Kidney (tissue), 14 donors: ENCODE measurements around the gene ZNF316. TPM values are rescaled to one million over a fixed set of nuclear protein-coding genes. Genes with fewer than 3 reads are reported as not detected.

Experiments used
- DNase-seq, 5 donors: peaks; one replicate each; pipeline ENCODE4 v3.0.0-alpha.2; 2013 to 2020
- FAIRE-seq: peaks from 2 replicates; lab custom pipeline; 2012; peaks lifted over from hg19 to GRCh38; lab: Jason Lieb, UNC
- H3K27ac ChIP-seq, 2 donors: one replicate each; pipeline ENCODE4 v1.7.0; 2013; ENCODE audit warnings: low read depth in 2 of 2, low read length in 2 of 2, inconsistent platforms in 1 of 2
- H3K27me3 ChIP-seq: one replicate; pipeline ENCODE4 v1.7.1; 2013; ENCODE audit warnings: low read length, inconsistent platforms; ENCODE audit not compliant: control insufficient read depth, insufficient read depth
- H3K36me3 ChIP-seq, 3 donors: one replicate each; pipeline versions ENCODE4 v1.7.0 to v1.7.1; 2013; ENCODE audit warnings: low read length in 3 of 3, control low read depth in 1 of 3, inconsistent platforms in 1 of 3; ENCODE audit not compliant: insufficient read depth in 3 of 3, control insufficient read depth in 2 of 3
- H3K4me1 ChIP-seq, 3 donors: one replicate each; pipeline versions ENCODE4 v1.7.0 to v1.7.1; 2013; ENCODE audit warnings: low read length in 3 of 3, inconsistent platforms in 1 of 3, low read depth in 1 of 3; ENCODE audit not compliant: control insufficient read depth in 2 of 3, insufficient read depth in 2 of 3
- H3K4me3 ChIP-seq, 3 donors: one replicate each; pipeline versions ENCODE4 v1.7.0 to v1.8.1; 2013; ENCODE audit warnings: low read length in 3 of 3, control low read depth in 1 of 3, inconsistent platforms in 1 of 3
- H3K9ac ChIP-seq, 3 donors: one replicate each; pipeline versions ENCODE4 v1.7.0 to v1.7.1; 2013; ENCODE audit warnings: low read length in 3 of 3, control low read depth in 1 of 3, inconsistent platforms in 1 of 3
- H3K9me3 ChIP-seq, 3 donors: one replicate each; pipeline versions ENCODE4 v1.7.0 to v1.7.1; 2013; ENCODE audit warnings: low read length in 3 of 3, control low read depth in 1 of 3, inconsistent platforms in 1 of 3; ENCODE audit not compliant: control insufficient read depth in 2 of 3, insufficient read depth in 1 of 3
- intact Hi-C: fragments of 100-400 bp; cut with DNase I; formaldehyde crosslinking; loops from one replicate; pipeline ENCODE4 v1.11.1; 2022
- polyA plus RNA-seq: library from polyadenylated mRNA; stranded (reverse); fragments of 350-450 nt; fragmentation: Illumina TruSeq; extraction: RNeasy Lipid Tissue Mini Kit (QIAGEN cat#74804); gene quantifications from one replicate; pipeline ENCODE4 v1.2.3, GENCODE V29; 2014; ENCODE audit warnings: low read depth, low replicate concordance; ENCODE audit not compliant: insufficient read depth
- total RNA-seq: library from RNA; stranded (reverse); fragmentation: NEBNext Ultra II Directional; extraction: Animal tissue kit (Norgen Biotek cat#: 25700); gene quantifications from one replicate; pipeline ENCODE4 v1.2.1, GENCODE V29; 2021
- TF ChIP-seq, protein P1 (sequence below): IDR thresholded peaks from 3 replicates; pipeline ENCODE4 v1.5.1; 2012; ENCODE audit warnings: mild to moderate bottlenecking, moderate library complexity, borderline replicate concordance; ENCODE audit not compliant: insufficient read depth; ENCODE audit errors: extremely low read depth
- donor health status: control.
- donor health status: control.
- donor health status: control.
- donor health status: control.
- donor health status: control.
- donor health status: DM: yes; HTN: yes; CAD: no.
- donor health status: Normal renal cell carcinoma (clear cell type).

The ZNF316 gene
- total and polyA plus RNA-seq, 2 donors from 2014 or later = 7.2 to 31.7 TPM

DNA sequence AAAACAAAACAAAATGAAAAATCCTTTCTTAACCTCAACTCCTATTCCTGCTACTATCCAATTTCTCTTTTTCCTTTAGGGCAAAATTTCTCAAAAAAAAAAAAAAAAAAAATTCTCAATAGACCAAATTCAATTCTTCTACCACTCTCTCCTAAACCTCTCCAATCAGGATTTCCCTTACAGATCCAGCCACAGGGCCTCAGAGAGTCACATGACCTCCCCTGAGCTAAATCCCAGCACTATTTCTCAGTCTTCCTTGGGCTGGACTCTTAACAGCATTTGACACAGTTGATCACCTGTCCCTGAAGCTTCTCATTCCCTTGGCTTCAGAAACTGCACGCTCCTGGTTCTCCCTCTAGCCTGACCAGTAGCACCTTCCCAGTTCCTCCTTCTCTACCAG is 64.7 kb downstream of the ZNF316 start:
- Histone ChIP-seq H3K9me3 (peaks cover 6 to 28% (median 7%) of the 10 kb centered on the region in 3 donors), H3K27ac (no peak overlapping the region), H3K4me1 (peaks cover 0 to 12% (median 6%) of the 10 kb centered on the region in 3 donors), H3K27me3 (no peaks in the 10 kb centered on the region), H3K36me3 (peaks cover 29 to 54% (median 49%) of the 10 kb centered on the region in 3 donors), H3K4me3 (no peak overlapping the region), H3K9ac (no peak overlapping the region)
- intact Hi-C loops = no loop called here
- TF ChIP-seq, protein P1, sequence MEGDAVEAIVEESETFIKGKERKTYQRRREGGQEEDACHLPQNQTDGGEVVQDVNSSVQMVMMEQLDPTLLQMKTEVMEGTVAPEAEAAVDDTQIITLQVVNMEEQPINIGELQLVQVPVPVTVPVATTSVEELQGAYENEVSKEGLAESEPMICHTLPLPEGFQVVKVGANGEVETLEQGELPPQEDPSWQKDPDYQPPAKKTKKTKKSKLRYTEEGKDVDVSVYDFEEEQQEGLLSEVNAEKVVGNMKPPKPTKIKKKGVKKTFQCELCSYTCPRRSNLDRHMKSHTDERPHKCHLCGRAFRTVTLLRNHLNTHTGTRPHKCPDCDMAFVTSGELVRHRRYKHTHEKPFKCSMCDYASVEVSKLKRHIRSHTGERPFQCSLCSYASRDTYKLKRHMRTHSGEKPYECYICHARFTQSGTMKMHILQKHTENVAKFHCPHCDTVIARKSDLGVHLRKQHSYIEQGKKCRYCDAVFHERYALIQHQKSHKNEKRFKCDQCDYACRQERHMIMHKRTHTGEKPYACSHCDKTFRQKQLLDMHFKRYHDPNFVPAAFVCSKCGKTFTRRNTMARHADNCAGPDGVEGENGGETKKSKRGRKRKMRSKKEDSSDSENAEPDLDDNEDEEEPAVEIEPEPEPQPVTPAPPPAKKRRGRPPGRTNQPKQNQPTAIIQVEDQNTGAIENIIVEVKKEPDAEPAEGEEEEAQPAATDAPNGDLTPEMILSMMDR = no peak
- FAIRE-seq (no peak), DNase-seq (no peak)

Other genes with a start within 250 kb of the ZNF316 start
- 25.6 TPM for gene DAGLB, start 189.4 kb upstream of the ZNF316 start, total RNA-seq
- gene DAGLB, start 189.4 kb upstream of the ZNF316 start, polyA plus RNA-seq = 7.7 TPM
- gene KDELR2, start 153.2 kb upstream of the ZNF316 start, total RNA-seq = 109 TPM
- 108 TPM for gene KDELR2, start 153.2 kb upstream of the ZNF316 start, polyA plus RNA-seq
- gene GRID2IP, start 85.9 kb upstream of the ZNF316 start, total RNA-seq = 0.76 TPM
- gene GRID2IP, start 85.9 kb upstream of the ZNF316 start, polyA plus RNA-seq = 0.11 TPM
- 62.4 TPM for gene ZDHHC4, start 59.9 kb upstream of the ZNF316 start, total RNA-seq
- 84.1 TPM for gene ZDHHC4, start 59.9 kb upstream of the ZNF316 start, polyA plus RNA-seq
- 26.7 TPM for gene INTS15, start 47.3 kb upstream of the ZNF316 start, total RNA-seq
- 16.9 TPM for gene INTS15, start 47.3 kb upstream of the ZNF316 start, polyA plus RNA-seq
- 5.4 TPM for gene ZNF853, start 21.7 kb upstream of the ZNF316 start, total RNA-seq
- 3.4 TPM for gene ZNF853, start 21.7 kb upstream of the ZNF316 start, polyA plus RNA-seq
- gene ZNF12, start 69.6 kb downstream of the ZNF316 start, total RNA-seq = 31.3 TPM
- gene ZNF12, start 69.6 kb downstream of the ZNF316 start, polyA plus RNA-seq = 9.9 TPM
- 0.22 TPM for gene RSPH10B2, start 116.8 kb downstream of the ZNF316 start, total RNA-seq
- not detected for gene RSPH10B2, start 116.8 kb downstream of the ZNF316 start, polyA plus RNA-seq
- 64.2 TPM for gene CCZ1B, start 189.0 kb downstream of the ZNF316 start, total RNA-seq
- gene CCZ1B, start 189.0 kb downstream of the ZNF316 start, polyA plus RNA-seq = 32.5 TPM